Heart left ventricle (tissue), 13 donors: Measurements from ENCODE around the gene CCDC146.

ENCODE experiments used
- POLR2A ChIP-seq, 2 donors: fragments of 450-650 bp; IDR thresholded peaks; one replicate each; pipeline ENCODE4 v1.6.1; 2017; ENCODE audit warnings: antibody characterized with exemption in 2 of 2, mild to moderate bottlenecking in 2 of 2, moderate library complexity in 2 of 2
- TF ChIP-seq, protein P1 (sequence below), 12 donors: fragments of 200-600 bp; sonication (generic) in 4 of 12; IDR thresholded peaks; one replicate each; pipeline versions ENCODE4 v1.5.0 to v1.8.0; 2018 to 2022; ENCODE audit warnings: antibody characterized with exemption in 12 of 12, mild to moderate bottlenecking in 5 of 12
- donor health status: ischemic (EF 13 %, LVEDD 7.1; RV severe dilation, severe dysfunction).
- donor health status: DM: no; HTN: yes; CAD: no.
- donor health status: DM: no; HTN: no; CAD: no.
- donor health status: ischemic (EF 25% LVEDD 6.9; RV normal size, moderate dysfunction).
- donor health status: ischemic (EF 25% LVEDD 5.7; RV mildly dilated, moderate dysfunction).
- donor health status: ischemic (EF 35%, LVEDD 5.7; RV mildly dilated, moderate dysfunction).
- donor health status: nonischemic (EF 11% LVEDD 7.7; RV severe dilation, severe dysfunction).
- donor health status: DM: yes; HTN: yes; CAD: no.
- donor health status: PGD.
- donor health status: ischemic (EF 29% LVEDD 5.4; RV normal size, mild dysfunction).
- donor health status: nonischemic (EF 23%, LVEDD 6.1; RV moderate dilation, normal function).

DNA sequence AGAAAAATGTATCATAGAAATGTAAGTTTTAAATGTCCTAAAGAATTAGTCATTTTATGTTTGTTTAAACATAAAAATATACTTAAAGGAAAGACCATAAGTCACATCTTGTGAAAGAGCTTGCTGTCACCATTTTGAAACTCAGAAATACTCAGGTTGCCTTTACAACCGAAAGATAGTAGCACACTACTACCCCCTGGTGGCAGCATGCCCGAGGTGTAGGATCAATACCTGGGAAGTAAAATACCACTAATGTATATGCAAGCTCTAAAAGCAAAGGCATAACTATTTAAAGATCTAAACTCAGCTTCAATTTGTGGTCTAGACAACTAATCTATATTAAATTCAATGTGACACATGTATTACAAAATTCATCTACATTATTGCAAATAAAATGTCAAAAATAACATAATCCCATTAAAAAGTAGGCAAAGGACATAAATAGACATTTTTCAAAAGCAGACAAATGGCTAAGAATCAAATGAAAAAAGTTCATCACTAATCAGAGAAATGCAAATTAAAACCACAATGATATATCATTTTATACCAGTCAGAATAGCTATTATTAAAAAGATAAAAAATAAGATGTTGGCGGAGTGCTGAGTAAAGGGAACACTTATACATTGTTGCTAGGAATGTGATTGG is 124.9 kb downstream of the CCDC146 start:
- TF ChIP-seq, protein P1, sequence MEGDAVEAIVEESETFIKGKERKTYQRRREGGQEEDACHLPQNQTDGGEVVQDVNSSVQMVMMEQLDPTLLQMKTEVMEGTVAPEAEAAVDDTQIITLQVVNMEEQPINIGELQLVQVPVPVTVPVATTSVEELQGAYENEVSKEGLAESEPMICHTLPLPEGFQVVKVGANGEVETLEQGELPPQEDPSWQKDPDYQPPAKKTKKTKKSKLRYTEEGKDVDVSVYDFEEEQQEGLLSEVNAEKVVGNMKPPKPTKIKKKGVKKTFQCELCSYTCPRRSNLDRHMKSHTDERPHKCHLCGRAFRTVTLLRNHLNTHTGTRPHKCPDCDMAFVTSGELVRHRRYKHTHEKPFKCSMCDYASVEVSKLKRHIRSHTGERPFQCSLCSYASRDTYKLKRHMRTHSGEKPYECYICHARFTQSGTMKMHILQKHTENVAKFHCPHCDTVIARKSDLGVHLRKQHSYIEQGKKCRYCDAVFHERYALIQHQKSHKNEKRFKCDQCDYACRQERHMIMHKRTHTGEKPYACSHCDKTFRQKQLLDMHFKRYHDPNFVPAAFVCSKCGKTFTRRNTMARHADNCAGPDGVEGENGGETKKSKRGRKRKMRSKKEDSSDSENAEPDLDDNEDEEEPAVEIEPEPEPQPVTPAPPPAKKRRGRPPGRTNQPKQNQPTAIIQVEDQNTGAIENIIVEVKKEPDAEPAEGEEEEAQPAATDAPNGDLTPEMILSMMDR (IDR thresholded peaks at IDR 0.05): peak; percentile 62 to 89 (median 78)
- no peak for TF ChIP-seq POLR2A (IDR thresholded peaks at IDR 0.05)
